Chondrocyte (in vitro differentiated cells): ENCODE data around the gene OSM. TPM values are rescaled to one million over a fixed set of nuclear protein-coding genes. Genes with fewer than 3 reads are reported as not detected.

Experiments used
- DNase-seq: peaks from one replicate; pipeline ENCODE4 v3.0.0; 2021; ENCODE audit warnings: mixed read lengths, low spot score
- H3K27ac Mint-ChIP-seq: one replicate; pipeline ENCODE4 v1.8.0; 2021; ENCODE audit warnings: mild to moderate bottlenecking, moderate library complexity, mixed read lengths; ENCODE audit not compliant: unreplicated experiment
- H3K27me3 Mint-ChIP-seq: 2 replicates; pipeline ENCODE4 v1.8.0; 2021; ENCODE audit warnings: low read depth, mixed read lengths
- H3K36me3 Mint-ChIP-seq: 2 replicates; pipeline ENCODE4 v1.8.0; 2021; ENCODE audit warnings: low read depth, mixed read lengths
- H3K4me1 Mint-ChIP-seq: 2 replicates; pipeline ENCODE4 v1.8.0; 2021; ENCODE audit warnings: low read depth, mild to moderate bottlenecking, mixed read lengths
- H3K4me3 Mint-ChIP-seq: one replicate; pipeline ENCODE4 v1.8.0; 2021; ENCODE audit warnings: mild to moderate bottlenecking, moderate library complexity, mixed read lengths; ENCODE audit not compliant: unreplicated experiment
- H3K9me3 Mint-ChIP-seq: 2 replicates; pipeline ENCODE4 v1.8.0; 2021; ENCODE audit warnings: low read depth, mixed read lengths
- CTCF ChIP-seq: fragments of 200-600 bp; sonication (generic); IDR thresholded peaks from 2 replicates; pipeline ENCODE4 v1.5.0; 2021; ENCODE audit warnings: antibody characterized with exemption, mild to moderate bottlenecking, moderate library complexity
- total RNA-seq: library from RNA; stranded (reverse); gene quantifications from 3 replicates; pipeline ENCODE4 v1.2.1, GENCODE V29; 2021

The OSM gene
- total RNA-seq, 1 donor from 2014 or later = not detected

- Mint-ChIP-seq H3K9me3 (no peaks in the 10 kb centered on the region), H3K27me3 (no peaks in the 10 kb centered on the region), H3K4me1 (peaks cover 10% of the 10 kb centered on the region), H3K36me3 (no peaks in the 10 kb centered on the region), H3K27ac (no peak overlapping the region), H3K4me3 (no peak overlapping the region)
- no peak for DNase-seq
- no peak for TF ChIP-seq CTCF
Measured at GRCh38 chr22:30260682-30261081, 6.0 kb downstream of the OSM start.

- H3K4me1 Mint-ChIP-seq = peaks cover 10% of the 10 kb centered on the region
- H3K27ac Mint-ChIP-seq = no peak overlapping the region
- no peak for DNase-seq
- no peaks in the 10 kb centered on the region for H3K36me3 Mint-ChIP-seq
- no peaks in the 10 kb centered on the region for H3K27me3 Mint-ChIP-seq
- TF ChIP-seq CTCF = no peak
- H3K9me3 Mint-ChIP-seq = no peaks in the 10 kb centered on the region
- H3K4me3 Mint-ChIP-seq = no peak overlapping the region
Measured at GRCh38 chr22:30260276-30260675, 6.4 kb downstream of the OSM start.

GRCh38 chr22:30254314-30254713 is 12.3 kb downstream of the OSM start:
- Mint-ChIP-seq H3K9me3 (no peaks in the 10 kb centered on the region), H3K27me3 (no peaks in the 10 kb centered on the region), H3K4me1 (peaks cover 44% of the 10 kb centered on the region), H3K36me3 (no peaks in the 10 kb centered on the region), H3K4me3 (no peak overlapping the region), H3K27ac (no peak overlapping the region)
- DNase-seq = no peak
- TF ChIP-seq CTCF = no peak

- Mint-ChIP-seq H3K9me3 (no peaks in the 10 kb centered on the region), H3K27ac (peak overlapping the region; percentile 91), H3K4me1 (peaks cover 49% of the 10 kb centered on the region), H3K27me3 (no peaks in the 10 kb centered on the region), H3K4me3 (peak overlapping the region; percentile 28), H3K36me3 (no peaks in the 10 kb centered on the region)
- no peak for DNase-seq
- peak; percentile 33 for TF ChIP-seq CTCF
Measured at GRCh38 chr22:30253205-30253852, 13.3 kb downstream of the OSM start.

GRCh38 chr22:30252411-30253204 is 14.0 kb downstream of the OSM start:
- H3K4me1 Mint-ChIP-seq = peaks cover 55% of the 10 kb centered on the region
- no peaks in the 10 kb centered on the region for H3K9me3 Mint-ChIP-seq
- no peaks in the 10 kb centered on the region for H3K36me3 Mint-ChIP-seq

More at GRCh38 chr22:30252411-30253204, 14.0 kb downstream of the OSM start:
- Mint-ChIP-seq H3K27me3 (no peaks in the 10 kb centered on the region), H3K4me3 (peak overlapping the region; percentile 28), H3K27ac (peak overlapping the region; percentile 91)
- DNase-seq = no peak
- TF ChIP-seq CTCF = no peak
